HG02623 (cell line): Measurements from ENCODE around the gene PRIM2.
"Not testable (repeated sequence)": the region's sequence is repeated elsewhere in the genome, so short reads cannot be mapped to it uniquely, and the experiment has no call there.

ENCODE experiments used
- ATAC-seq: cut with Tn5 transposase; IDR thresholded peaks from one replicate; pipeline ENCODE4 v1.9.1; 2021; ENCODE audit warnings: moderate library complexity; ENCODE audit not compliant: unreplicated experiment

Gene PRIM2, protein sequence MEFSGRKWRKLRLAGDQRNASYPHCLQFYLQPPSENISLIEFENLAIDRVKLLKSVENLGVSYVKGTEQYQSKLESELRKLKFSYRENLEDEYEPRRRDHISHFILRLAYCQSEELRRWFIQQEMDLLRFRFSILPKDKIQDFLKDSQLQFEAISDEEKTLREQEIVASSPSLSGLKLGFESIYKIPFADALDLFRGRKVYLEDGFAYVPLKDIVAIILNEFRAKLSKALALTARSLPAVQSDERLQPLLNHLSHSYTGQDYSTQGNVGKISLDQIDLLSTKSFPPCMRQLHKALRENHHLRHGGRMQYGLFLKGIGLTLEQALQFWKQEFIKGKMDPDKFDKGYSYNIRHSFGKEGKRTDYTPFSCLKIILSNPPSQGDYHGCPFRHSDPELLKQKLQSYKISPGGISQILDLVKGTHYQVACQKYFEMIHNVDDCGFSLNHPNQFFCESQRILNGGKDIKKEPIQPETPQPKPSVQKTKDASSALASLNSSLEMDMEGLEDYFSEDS

DNA sequence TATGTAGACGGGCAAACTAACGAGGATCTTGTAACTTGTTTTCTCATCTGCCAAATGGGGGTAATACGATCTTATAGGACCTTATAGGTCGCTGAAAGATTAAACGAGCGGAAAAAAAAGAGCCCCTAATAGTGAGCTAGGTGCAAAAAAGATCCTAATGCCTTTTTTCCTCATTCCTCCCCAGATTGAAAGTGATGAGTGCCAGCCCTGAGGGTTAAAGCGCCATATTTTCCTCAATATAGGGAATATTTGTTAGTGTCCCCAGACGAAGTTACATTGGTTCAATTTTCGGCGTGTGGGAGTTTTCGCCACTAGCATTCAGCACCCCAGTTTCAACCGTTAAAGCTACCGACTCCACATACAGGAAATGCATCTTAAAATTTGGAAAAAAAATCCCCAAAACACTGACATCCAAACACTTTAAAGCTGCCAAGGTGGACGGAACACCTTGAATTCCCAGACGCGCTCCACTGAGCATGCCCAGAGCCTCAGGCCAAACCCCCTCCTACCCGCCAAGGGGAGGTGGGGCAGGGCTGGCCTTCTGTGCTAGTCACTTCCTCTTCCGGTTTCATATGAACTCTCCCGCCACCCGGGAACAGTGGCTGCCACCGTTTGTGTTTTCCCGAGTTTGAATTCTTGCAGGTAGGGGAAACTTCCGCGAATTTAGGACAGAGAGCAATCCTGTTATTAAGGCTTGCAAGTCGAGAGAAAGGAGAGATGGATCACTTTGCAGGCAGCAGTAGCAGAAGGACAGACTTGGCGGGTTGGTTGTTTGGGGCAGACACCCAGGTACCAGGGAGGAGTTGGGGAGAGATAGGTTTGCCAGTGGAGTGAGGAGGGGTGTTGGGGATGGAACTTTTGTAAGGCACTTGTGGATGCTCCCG, at the start of gene PRIM2:
TSS of gene PRIM2 (plus strand) at position 571 of the 884 bp plus-strand sequence. CDS start 816 bp downstream, outside the sequence.
- peak; percentile 90 for ATAC-seq

GRCh38 chr6:57268294-57268640, 49.2 kb upstream of the PRIM2 start:
- ATAC-seq = no peak

- ATAC-seq = not testable (repeated sequence)
These were observed 43.2 kb upstream of the PRIM2 start for GRCh38 chr6:57274113-57274824.

- no peak for ATAC-seq
These were observed 42.0 kb upstream of the PRIM2 start for GRCh38 chr6:57275384-57275783.

GRCh38 chr6:57276946-57277345, 40.5 kb upstream of the PRIM2 start:
- no peak for ATAC-seq

DNA sequence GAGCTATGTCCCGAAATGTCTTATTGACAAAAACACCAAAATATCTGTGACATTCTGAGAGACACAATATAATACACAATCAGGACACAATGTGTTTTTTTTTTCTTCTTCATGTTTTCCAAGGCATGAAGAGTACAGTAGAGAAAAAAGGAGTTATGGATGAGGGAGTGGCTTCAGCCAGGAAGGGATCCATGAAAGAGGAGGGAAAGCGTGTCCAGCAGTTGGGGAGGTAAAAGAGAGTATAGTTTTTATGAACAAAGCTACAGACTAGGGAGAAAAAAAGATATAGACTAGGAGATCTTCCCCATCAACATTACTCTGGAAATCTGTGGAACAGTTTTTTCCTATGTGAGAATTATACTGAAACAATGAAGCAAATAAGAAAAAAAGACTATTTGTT, 38.9 kb upstream of the PRIM2 start:
- no peak for ATAC-seq

DNA sequence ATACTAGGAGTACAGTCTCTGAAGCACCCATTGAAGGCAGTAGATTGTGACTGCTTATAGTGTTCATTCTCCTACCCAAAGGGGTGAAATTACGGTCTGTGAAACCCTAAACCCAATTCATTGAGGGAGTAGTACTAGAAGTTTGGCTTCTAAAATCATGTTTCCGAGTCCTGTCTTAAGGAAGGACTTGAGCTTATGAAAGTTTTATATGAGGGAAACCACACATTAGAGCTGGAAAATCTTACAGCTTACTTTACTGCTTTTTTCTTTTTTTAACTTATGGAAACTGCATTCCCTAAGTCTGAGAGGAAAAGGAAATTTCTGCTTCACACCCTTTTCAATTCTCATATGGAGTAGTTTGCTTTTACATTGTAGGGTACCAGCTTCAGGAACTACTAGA, 38.4 kb upstream of the PRIM2 start:
- ATAC-seq = no peak

DNA sequence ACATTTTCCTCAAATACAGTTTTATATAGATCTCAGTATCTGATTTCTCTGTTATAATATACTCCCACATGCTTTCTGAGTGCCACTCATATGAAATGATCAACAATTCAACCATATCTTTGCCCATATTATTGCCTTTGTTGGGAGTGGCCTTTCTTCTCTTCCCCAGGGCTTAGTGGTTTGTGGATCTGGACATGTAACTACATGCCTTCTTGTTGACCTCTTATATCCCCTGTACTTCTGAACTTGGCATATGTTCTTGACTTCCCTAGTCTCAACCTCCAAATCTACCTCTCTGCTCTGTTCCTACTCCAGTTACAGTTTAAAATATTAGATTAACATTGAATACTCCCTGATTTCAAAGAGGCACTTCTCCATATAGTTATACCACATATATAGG, 34.3 kb upstream of the PRIM2 start:
- no peak for ATAC-seq

DNA sequence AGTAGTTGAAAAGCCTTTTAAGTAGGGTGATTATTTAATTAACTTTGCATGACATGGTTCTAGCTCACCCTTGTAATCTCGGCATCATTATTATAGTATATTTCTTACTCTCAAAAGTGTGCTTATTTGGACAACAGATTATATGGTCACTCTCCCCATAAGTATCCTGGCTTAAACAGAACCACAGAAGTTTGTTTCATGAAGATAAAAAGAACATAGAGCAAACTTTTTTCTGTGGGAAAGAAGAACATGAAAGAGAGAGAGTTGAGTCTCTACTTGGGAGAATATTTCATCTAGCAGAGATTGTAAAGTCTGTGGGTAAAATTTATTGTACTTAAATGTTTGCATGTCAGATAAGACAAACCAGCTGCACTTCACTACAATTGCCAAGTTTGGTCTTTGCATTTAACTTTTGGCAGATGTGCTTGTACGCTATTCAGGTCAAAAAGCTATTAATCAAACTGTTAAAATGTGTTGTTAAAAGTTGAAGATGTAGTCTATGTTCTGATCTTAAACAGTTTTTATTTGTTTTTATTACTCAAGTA, 33.4 kb upstream of the PRIM2 start:
- ATAC-seq = no peak

GRCh38 chr6:57288136-57288535, 29.3 kb upstream of the PRIM2 start:
- ATAC-seq = not testable (repeated sequence)

DNA sequence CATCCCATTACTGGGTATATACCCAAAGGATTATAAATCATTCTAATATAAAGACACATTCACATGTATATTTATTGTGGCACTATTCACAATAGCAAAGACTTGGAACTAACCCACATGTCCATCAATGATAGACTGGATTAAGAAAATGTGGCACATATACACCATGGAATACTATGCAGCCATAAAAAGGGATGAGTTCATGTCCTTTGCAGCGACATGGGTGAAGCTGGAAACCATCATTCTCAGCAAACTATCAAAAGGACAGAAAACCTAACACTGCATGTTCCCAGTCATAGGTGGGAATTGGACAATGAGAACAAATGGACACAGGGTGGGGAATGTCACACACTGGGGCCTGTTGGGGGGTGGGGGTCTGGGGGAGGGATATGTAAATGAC, 24.0 kb upstream of the PRIM2 start:
- ATAC-seq = not testable (repeated sequence)

DNA sequence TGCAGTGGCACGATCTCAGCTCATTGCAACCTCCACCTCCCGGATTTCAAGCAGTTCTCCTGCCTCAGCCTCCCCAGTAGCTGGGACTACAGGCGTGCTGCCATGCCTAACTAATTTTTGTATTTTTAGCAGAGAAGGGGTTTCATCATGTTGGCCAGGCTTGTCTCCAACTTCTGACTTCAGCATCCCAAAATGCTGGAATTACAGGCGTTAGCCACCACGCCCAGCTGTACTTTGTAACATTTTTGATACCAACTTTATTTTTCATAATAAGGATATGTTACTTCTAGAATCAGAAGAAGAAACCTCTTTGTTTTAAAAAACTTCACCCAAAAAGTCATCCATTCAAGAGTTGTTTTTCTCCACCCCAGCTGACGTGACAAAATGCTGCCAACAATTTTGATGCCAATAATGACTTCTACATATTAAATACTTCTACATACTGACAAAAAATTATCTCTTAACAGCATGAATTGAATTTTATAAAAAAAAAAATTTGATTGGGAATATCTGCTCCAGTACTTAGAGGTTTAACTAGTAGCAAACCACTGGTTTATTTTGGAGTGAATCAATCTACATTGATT, 22.5 kb upstream of the PRIM2 start:
- no peak for ATAC-seq

DNA sequence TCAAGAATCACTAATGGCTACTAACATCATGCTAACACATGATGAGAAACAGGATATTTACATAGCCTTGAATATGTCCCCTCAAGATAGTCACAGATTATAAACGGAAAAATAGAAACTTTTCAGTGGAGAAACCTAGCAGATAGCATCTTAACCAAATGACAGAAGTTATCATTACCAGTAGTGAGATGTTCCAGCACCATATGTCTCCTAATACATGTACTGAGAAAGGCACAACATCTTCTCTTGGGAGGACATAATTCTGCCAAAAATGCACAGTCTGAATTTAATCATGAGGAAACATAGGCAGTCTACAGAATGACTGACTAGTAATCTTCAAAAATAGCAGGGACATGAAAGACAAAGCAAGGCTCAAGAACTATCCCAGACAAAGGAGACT, 19.9 kb upstream of the PRIM2 start:
- ATAC-seq = no peak

GRCh38 chr6:57298741-57299140, 18.7 kb upstream of the PRIM2 start:
- no peak for ATAC-seq

DNA sequence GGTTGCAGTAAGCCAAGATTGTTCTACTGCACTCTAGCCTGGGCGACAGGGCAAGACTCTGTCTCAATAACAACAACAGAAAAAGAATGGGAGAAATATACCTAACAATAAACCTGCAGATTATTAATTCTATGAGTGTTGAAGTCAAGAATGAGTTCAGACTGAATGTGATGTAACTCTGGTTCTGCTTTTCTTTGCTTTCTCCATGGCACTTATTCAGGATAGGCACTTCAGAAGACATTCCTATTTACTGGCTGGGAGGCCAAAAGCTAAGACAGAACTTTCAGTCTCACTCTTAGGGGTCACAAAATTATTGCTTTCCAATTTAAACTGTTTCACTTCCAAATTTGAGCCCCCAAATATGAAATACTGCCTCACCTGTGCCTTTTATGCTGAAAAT, 15.7 kb upstream of the PRIM2 start:
- ATAC-seq = no peak

DNA sequence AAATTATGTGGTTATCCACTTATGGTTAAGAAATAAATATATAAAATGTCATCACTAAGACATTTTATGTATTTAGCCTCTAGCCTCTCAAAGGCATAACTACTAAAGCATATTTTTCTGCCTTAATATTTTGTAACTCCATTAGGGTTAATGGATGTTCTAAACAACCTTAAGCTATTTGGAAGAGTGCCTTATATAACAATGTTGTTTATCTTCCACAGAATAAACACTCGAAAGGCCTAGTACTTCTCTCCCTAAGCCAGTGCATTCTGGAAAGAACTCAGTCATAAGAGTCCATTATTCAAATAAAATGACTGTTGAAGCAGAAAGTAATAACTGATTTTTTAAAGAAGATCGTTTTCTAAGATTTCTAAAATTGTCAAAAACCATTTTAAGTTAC, 15.0 kb upstream of the PRIM2 start:
- no peak for ATAC-seq

- no peak for ATAC-seq
These were observed 13.3 kb upstream of the PRIM2 start for GRCh38 chr6:57303931-57304681.

DNA sequence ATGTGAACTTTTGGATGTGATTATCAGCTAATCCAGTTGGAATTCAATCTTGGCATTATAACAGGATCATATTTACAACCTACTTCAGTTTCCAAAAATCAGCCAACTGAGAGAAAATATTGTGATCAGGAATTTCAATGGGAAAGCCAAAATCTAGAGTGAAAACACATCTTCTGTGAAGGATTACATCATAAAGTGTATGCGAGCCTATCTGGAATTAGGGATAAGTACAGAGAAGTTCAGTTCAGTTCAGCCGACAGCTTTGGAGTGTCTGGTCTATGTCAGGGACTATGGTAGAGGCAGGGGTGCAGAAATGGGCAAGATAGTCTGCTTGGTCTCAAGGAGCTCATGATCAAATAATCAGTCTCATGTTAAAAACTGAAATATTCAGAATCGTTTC, 12.3 kb upstream of the PRIM2 start:
- no peak for ATAC-seq

DNA sequence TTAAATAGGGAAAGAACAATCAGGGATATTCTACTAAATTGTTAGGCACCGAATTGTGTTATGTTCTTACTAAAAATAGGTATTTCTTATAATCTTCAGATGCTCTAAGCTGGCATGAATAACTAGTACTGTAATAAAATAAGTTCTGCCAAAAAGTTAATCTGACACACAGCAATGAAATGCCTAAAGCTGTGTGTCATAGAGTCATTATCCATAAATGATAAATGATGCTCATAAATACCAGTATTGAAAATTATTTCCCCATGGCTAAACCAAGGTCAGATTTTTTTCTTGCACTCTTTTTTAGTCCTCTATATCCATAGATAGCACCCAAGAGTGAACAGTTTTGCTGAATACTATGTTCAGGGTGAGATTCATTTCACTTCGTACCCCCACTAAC, 11.7 kb upstream of the PRIM2 start:
- ATAC-seq = no peak

- no peak for ATAC-seq
These were observed 11.2 kb upstream of the PRIM2 start for GRCh38 chr6:57306273-57306672.
